Spinal cord (tissue), 10 donors: ENCODE data around the gene HECW1. TPM values are rescaled to one million over a fixed set of nuclear protein-coding genes. Genes with fewer than 3 reads are reported as not detected.
A peak's percentile ranks its signal among the peaks of the same experiment; 100 is the strongest.
"Not testable (repeated sequence)": the region's sequence is repeated elsewhere in the genome, so short reads cannot be mapped to it uniquely, and the experiment has no call there.

Experiments
- DNase-seq, 6 donors: peaks; one replicate each; pipeline versions ENCODE4 v3.0.0 to v3.0.0-alpha.2; 2013 to 2015; ENCODE audit warnings: low spot score in 6 of 6, low read depth in 4 of 6
- H3K27ac ChIP-seq: one replicate; pipeline ENCODE4 v1.5.1; 2013; ENCODE audit warnings: low read depth, low read length, control low read depth
- H3K27me3 ChIP-seq: one replicate; pipeline ENCODE4 v1.6.1; 2013; ENCODE audit warnings: low read length; ENCODE audit not compliant: control insufficient read depth, insufficient read depth
- H3K36me3 ChIP-seq: one replicate; pipeline ENCODE4 v1.6.1; 2013; ENCODE audit warnings: low read length; ENCODE audit not compliant: control insufficient read depth, insufficient read depth
- H3K4me1 ChIP-seq: one replicate; pipeline ENCODE4 v1.6.1; 2013; ENCODE audit warnings: low read length; ENCODE audit not compliant: control insufficient read depth, insufficient read depth
- H3K4me3 ChIP-seq: one replicate; pipeline ENCODE4 v1.5.1; 2013; ENCODE audit warnings: low read depth, low read length, control low read depth
- H3K9me3 ChIP-seq: one replicate; pipeline ENCODE4 v1.6.1; 2013; ENCODE audit warnings: low read length; ENCODE audit not compliant: control insufficient read depth, insufficient read depth
- whole genome bisulfite sequencing: methylation state at CpG from one replicate; pipeline ENCODE4 v1.1.5; 2013; ENCODE audit warnings: missing lambda C conversion rate; ENCODE audit not compliant: insufficient coverage; 5-methylcytosine and 5-hydroxymethylcytosine counted together
- polyA plus RNA-seq, 2 donors: library from polyadenylated mRNA; unstranded; fragments of 120-200 nt; gene quantifications; one replicate each; pipeline ENCODE4 v1.2.1, GENCODE V29; 2013; ENCODE audit not compliant: insufficient read length in 2 of 2
- total RNA-seq, 2 donors: library from RNA; depleted of rRNA in 1 of 2; stranded (reverse); fragments of 120-200 nt in 1 of 2; fragments of >200 nt in 1 of 2; gene quantifications; one replicate each; pipeline versions ENCODE4 v1.2.3 to v1.2.4, GENCODE V29; 2013 to 2014
- donor health status: healthy.

HECW1 gene
- total and polyA plus RNA-seq, 4 donors: 10.7 to 23.5 (median 18.4) TPM

- no peaks in the 10 kb centered on the region for H3K9me3 ChIP-seq
- no peaks in the 10 kb centered on the region for H3K27me3 ChIP-seq
- peak in 1 of 6 donors; percentile 42 for DNase-seq
- no peak overlapping the region for H3K27ac ChIP-seq
- no peak overlapping the region for H3K4me3 ChIP-seq
- 24% methylated on average over 3 of the region's 5 CpGs for WGBS
- peaks cover 7% of the 10 kb centered on the region for H3K4me1 ChIP-seq
- peaks cover 10% of the 10 kb centered on the region for H3K36me3 ChIP-seq
Measured at GRCh38 chr7:43196379-43196778, 83.9 kb downstream of the HECW1 start.

- no peak for DNase-seq
- H3K4me3 ChIP-seq: no peak overlapping the region
- peaks cover 10% of the 10 kb centered on the region for H3K36me3 ChIP-seq
- H3K27ac ChIP-seq: no peak overlapping the region
- WGBS: 96% methylated on average over 6 of the region's 6 CpGs
- H3K4me1 ChIP-seq: peaks cover 7% of the 10 kb centered on the region
- no peaks in the 10 kb centered on the region for H3K27me3 ChIP-seq
- no peaks in the 10 kb centered on the region for H3K9me3 ChIP-seq
Measured at GRCh38 chr7:43198016-43198415, 85.6 kb downstream of the HECW1 start.

GRCh38 chr7:43198599-43199090 lies 86.2 kb downstream of the HECW1 start:
- WGBS: 66% methylated on average over 7 of the region's 7 CpGs
- H3K9me3 ChIP-seq: no peaks in the 10 kb centered on the region
- DNase-seq: no peak

GRCh38 chr7:43199371-43200160 lies 87.1 kb downstream of the HECW1 start:
- H3K27me3 ChIP-seq: no peaks in the 10 kb centered on the region
- no peaks in the 10 kb centered on the region for H3K9me3 ChIP-seq
- H3K4me3 ChIP-seq: no peak overlapping the region
- peaks cover 7% of the 10 kb centered on the region for H3K4me1 ChIP-seq
- DNase-seq: no peak
- no peak overlapping the region for H3K27ac ChIP-seq
- H3K36me3 ChIP-seq: peaks cover 10% of the 10 kb centered on the region
- WGBS: 40% methylated on average over 1 of the region's 8 CpGs

More at GRCh38 chr7:43198599-43199090, 86.2 kb downstream of the HECW1 start:
- Histone ChIP-seq H3K4me3 (no peak overlapping the region), H3K27me3 (no peaks in the 10 kb centered on the region), H3K36me3 (peaks cover 10% of the 10 kb centered on the region), H3K27ac (no peak overlapping the region), H3K4me1 (peaks cover 7% of the 10 kb centered on the region)

GRCh38 chr7:43201912-43202311 lies 89.5 kb downstream of the HECW1 start:
- Histone ChIP-seq H3K27me3 (no peaks in the 10 kb centered on the region), H3K27ac (no peak overlapping the region), H3K4me1 (peaks cover 7% of the 10 kb centered on the region), H3K36me3 (peaks cover 10% of the 10 kb centered on the region), H3K4me3 (no peak overlapping the region), H3K9me3 (no peaks in the 10 kb centered on the region)
- WGBS: no CpG with 5 or more reads among the region's 2 CpGs
- no peak for DNase-seq

GRCh38 chr7:43204081-43204480 lies 91.6 kb downstream of the HECW1 start:
- no peak for DNase-seq
- Histone ChIP-seq H3K9me3 (no peaks in the 10 kb centered on the region), H3K36me3 (no peaks in the 10 kb centered on the region), H3K27ac (no peak overlapping the region), H3K4me3 (no peak overlapping the region), H3K4me1 (peaks cover 5% of the 10 kb centered on the region), H3K27me3 (no peaks in the 10 kb centered on the region)
- no CpG with 5 or more reads among the region's 1 CpG for WGBS

- no peaks in the 10 kb centered on the region for H3K9me3 ChIP-seq
- peaks cover 4% of the 10 kb centered on the region for H3K36me3 ChIP-seq
- H3K27ac ChIP-seq: no peak overlapping the region
- WGBS: 80% methylated on average over 4 of the region's 8 CpGs
- H3K4me3 ChIP-seq: no peak overlapping the region
- no peak for DNase-seq
- H3K4me1 ChIP-seq: peaks cover 7% of the 10 kb centered on the region
- no peaks in the 10 kb centered on the region for H3K27me3 ChIP-seq
Measured at GRCh38 chr7:43205171-43205795, 92.8 kb downstream of the HECW1 start.

GRCh38 chr7:43208242-43208641 lies 95.8 kb downstream of the HECW1 start:
- no peaks in the 10 kb centered on the region for H3K9me3 ChIP-seq
- no peak overlapping the region for H3K4me3 ChIP-seq
- DNase-seq: no peak
- WGBS: 70% methylated on average over 1 of the region's 2 CpGs
- peaks cover 7% of the 10 kb centered on the region for H3K4me1 ChIP-seq
- no peaks in the 10 kb centered on the region for H3K27me3 ChIP-seq
- peaks cover 4% of the 10 kb centered on the region for H3K36me3 ChIP-seq
- H3K27ac ChIP-seq: no peak overlapping the region

- not testable (repeated sequence) for H3K4me3 ChIP-seq, H3K27ac ChIP-seq, H3K27me3 ChIP-seq, DNase-seq, H3K36me3 ChIP-seq, H3K9me3 ChIP-seq
- 86% methylated on average over 11 of the region's 11 CpGs for WGBS
- H3K4me1 ChIP-seq: peaks cover 11% of the 10 kb centered on the region
Measured at GRCh38 chr7:43210539-43210938, 98.1 kb downstream of the HECW1 start.

- H3K4me3 ChIP-seq: no peak overlapping the region
- DNase-seq: no peak
- H3K27me3 ChIP-seq: no peaks in the 10 kb centered on the region
- 87% methylated on average over 3 of the region's 5 CpGs for WGBS
- H3K4me1 ChIP-seq: peaks cover 11% of the 10 kb centered on the region
- no peak overlapping the region for H3K27ac ChIP-seq
- H3K36me3 ChIP-seq: peaks cover 4% of the 10 kb centered on the region
- H3K9me3 ChIP-seq: no peaks in the 10 kb centered on the region
Measured at GRCh38 chr7:43211286-43211685, 98.8 kb downstream of the HECW1 start.
